K562 (cell line): ENCODE data around the gene YPEL1. TPM values are rescaled to one million over a fixed set of nuclear protein-coding genes. Genes with fewer than 3 reads are reported as not detected.

Experiments
- ASH1L ChIP-seq: fragments of 450-650 bp; IDR thresholded peaks from 2 replicates; pipeline ENCODE4 v1.6.1; 2018; ENCODE audit warnings: borderline replicate concordance, mild to moderate bottlenecking, low read depth; ENCODE audit not compliant: partially characterized antibody
- FOXA3 ChIP-seq, 2 experiments: fragments of 450-650 bp in 1 of 2; sonication (generic) in 1 of 2; formaldehyde crosslinking; IDR thresholded peaks in 1 of 2; conservative IDR thresholded peaks in 1 of 2; 2 replicates each; pipeline versions ENCODE4 v1.4.0 to v1.8.0; 2020 to 2022; ENCODE audit warnings: mild to moderate bottlenecking in 2 of 2, missing genetic modification reagents in 1 of 2
- GTF2F1 ChIP-seq: IDR thresholded peaks from 2 replicates; pipeline ENCODE4 v1.6.1; 2011; ENCODE audit warnings: low read depth, low read length, improper control_type of control experiment
- HIVEP1 ChIP-seq: fragments of 250-450 bp; sonication (Bioruptor Pico); IDR thresholded peaks from 2 replicates; pipeline ENCODE4 v1.4.0; 2020; ENCODE audit warnings: mild to moderate bottlenecking
- ILF3 ChIP-seq: fragments of 450-650 bp; IDR thresholded peaks from 2 replicates; pipeline ENCODE4 v1.6.1; 2018; ENCODE audit warnings: antibody characterized with exemption, mild to moderate bottlenecking, moderate library complexity, borderline replicate concordance
- JUND ChIP-seq, 2 experiments: IDR thresholded peaks; 2 replicates in 1 of 2; 3 replicates in 1 of 2; pipeline ENCODE4 v1.6.1; 2011; ENCODE audit warnings: borderline replicate concordance in 2 of 2, low read depth in 2 of 2, low read length in 2 of 2, improper control_type of control experiment in 1 of 2, missing biosample characterization in 1 of 2, missing genetic modification characterization in 1 of 2, missing genetic modification reagents in 1 of 2
- KLF1 ChIP-seq: fragments of 450-650 bp; IDR thresholded peaks from 2 replicates; pipeline ENCODE4 v1.6.1; 2016; ENCODE audit warnings: missing genetic modification characterization, missing compliant biosample characterization
- MTA1 ChIP-seq: fragments of 450-650 bp; IDR thresholded peaks from 2 replicates; pipeline ENCODE4 v1.6.1; 2017; ENCODE audit warnings: borderline replicate concordance
- NFIC ChIP-seq: fragments of 450-650 bp; IDR thresholded peaks from 2 replicates; pipeline ENCODE4 v1.6.1; 2017; ENCODE audit warnings: mild to moderate bottlenecking, inconsistent platforms
- NFIX ChIP-seq: fragments of 250-450 bp; sonication (Bioruptor Pico); IDR thresholded peaks from 2 replicates; pipeline ENCODE4 v1.4.0; 2020; ENCODE audit warnings: low read depth, mild to moderate bottlenecking, moderate library complexity
- PML ChIP-seq: IDR thresholded peaks from 2 replicates; pipeline ENCODE4 v1.6.1; 2012; ENCODE audit warnings: low read length, inconsistent platforms
- RBM25 ChIP-seq: fragments of 200-400 bp; formaldehyde crosslinking; IDR thresholded peaks from 2 replicates; pipeline ENCODE4 v1.6.1; 2018; ENCODE audit warnings: low read length, low read depth, moderate library complexity; ENCODE audit not compliant: severe bottlenecking
- SMARCA4 ChIP-seq: fragments of 450-650 bp; IDR thresholded peaks from 2 replicates; pipeline ENCODE4 v1.6.1; 2016
- TAL1 ChIP-seq: fragments of 450-650 bp; IDR thresholded peaks from 2 replicates; pipeline ENCODE4 v1.6.1; 2016; ENCODE audit warnings: mild to moderate bottlenecking
- USF2 ChIP-seq: sonication (generic); formaldehyde crosslinking; IDR thresholded peaks from 2 replicates; pipeline ENCODE4 v1.5.0; 2020; ENCODE audit warnings: missing genetic modification reagents
- ZNF175 ChIP-seq: fragments of 200-800 bp; sonication (Bioruptor generic); IDR thresholded peaks from 2 replicates; pipeline ENCODE4 v1.6.1; 2016; ENCODE audit warnings: low read depth, mild to moderate bottlenecking, missing genetic modification characterization, missing compliant biosample characterization
- ZNF445 ChIP-seq: fragments of 250-450 bp; sonication (Bioruptor Pico); IDR thresholded peaks from 2 replicates; pipeline ENCODE4 v1.4.0; 2020; ENCODE audit warnings: low read depth, mild to moderate bottlenecking, moderate library complexity
- ZNF717 ChIP-seq: fragments of 250-450 bp; sonication (Bioruptor Pico); IDR thresholded peaks from 2 replicates; pipeline ENCODE4 v1.5.0; 2021
- polyA plus RNA-seq, 8 experiments: library from polyadenylated mRNA; depleted of rRNA in 4 of 8; stranded (reverse) in 5 of 8; unstranded in 3 of 8; fragments of >200 nt; fragmentation: Nextera tagmentation in 2 of 8; fragmentation: Illumina TruSeq in 1 of 8; extraction: Ambion mirVana in 2 of 8; extraction: Trizol in 1 of 8; gene quantifications; 2 replicates each; pipeline versions ENCODE4 v1.2.1 to v1.2.3, GENCODE V29; 2011 to 2014; ENCODE audit warnings: inconsistent platforms in 1 of 8, missing spikeins in 1 of 8
- total RNA-seq, 7 experiments: library from RNA; depleted of rRNA in 6 of 7; stranded (reverse); fragments of >200 nt in 6 of 7; fragmentation: Illumina TruSeq in 2 of 7; extraction: Trizol in 2 of 7; gene quantifications; 2 replicates each; pipeline versions ENCODE4 v1.2.1 to v1.2.3, GENCODE V29; 2011 to 2021; ENCODE audit warnings: low replicate concordance in 1 of 7
- TF ChIP-seq, protein P1 (sequence below): sonication (generic); formaldehyde crosslinking; IDR thresholded peaks from 2 replicates; pipeline ENCODE4 v1.8.0; 2023; ENCODE audit warnings: missing genetic modification reagents, mild to moderate bottlenecking, borderline replicate concordance
- TF ChIP-seq, protein P2 (sequence below): IDR thresholded peaks from 3 replicates; pipeline ENCODE4 v1.6.1; 2011; ENCODE audit warnings: borderline replicate concordance, mild to moderate bottlenecking; ENCODE audit not compliant: insufficient read length, insufficient read depth

The YPEL1 gene
- total and polyA plus RNA-seq, 9 of the 15 experiments (the other 6 are each of a cell fraction or from before 2014, with no cell fraction given) = 0.07 to 2.2 (median 0.46) TPM

DNA sequence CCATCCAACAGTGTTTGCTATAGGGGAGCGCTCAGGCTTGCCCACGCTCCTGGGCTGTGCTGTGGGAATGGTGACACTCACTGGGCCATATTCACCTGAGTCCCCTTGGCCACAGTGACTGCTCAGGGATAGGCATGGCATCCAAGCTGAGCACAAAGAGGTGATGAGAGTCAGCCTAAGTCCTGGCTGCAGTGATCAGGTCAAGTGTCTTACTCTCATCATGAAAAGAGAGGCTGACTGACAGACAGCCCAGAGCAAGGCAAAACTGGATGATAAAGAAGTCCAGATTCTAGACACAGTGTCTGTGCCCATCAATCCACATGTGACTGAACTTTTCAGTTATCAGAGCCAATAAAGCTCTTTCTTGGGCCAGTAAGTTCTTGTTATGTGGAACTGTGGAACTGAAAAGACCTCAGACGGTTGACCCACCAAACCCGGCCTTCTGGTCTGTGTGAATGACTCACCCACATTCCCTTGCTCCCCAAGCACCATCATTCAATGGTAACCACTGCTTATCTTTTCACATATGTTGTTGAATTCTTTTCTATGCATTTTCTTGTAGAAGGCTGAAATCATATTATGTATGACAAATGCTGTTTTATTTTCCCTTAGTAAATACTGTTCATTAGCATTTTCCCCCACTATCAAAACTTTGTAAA is 43.2 kb upstream of the YPEL1 start (continued):
- TF ChIP-seq, protein P1, sequence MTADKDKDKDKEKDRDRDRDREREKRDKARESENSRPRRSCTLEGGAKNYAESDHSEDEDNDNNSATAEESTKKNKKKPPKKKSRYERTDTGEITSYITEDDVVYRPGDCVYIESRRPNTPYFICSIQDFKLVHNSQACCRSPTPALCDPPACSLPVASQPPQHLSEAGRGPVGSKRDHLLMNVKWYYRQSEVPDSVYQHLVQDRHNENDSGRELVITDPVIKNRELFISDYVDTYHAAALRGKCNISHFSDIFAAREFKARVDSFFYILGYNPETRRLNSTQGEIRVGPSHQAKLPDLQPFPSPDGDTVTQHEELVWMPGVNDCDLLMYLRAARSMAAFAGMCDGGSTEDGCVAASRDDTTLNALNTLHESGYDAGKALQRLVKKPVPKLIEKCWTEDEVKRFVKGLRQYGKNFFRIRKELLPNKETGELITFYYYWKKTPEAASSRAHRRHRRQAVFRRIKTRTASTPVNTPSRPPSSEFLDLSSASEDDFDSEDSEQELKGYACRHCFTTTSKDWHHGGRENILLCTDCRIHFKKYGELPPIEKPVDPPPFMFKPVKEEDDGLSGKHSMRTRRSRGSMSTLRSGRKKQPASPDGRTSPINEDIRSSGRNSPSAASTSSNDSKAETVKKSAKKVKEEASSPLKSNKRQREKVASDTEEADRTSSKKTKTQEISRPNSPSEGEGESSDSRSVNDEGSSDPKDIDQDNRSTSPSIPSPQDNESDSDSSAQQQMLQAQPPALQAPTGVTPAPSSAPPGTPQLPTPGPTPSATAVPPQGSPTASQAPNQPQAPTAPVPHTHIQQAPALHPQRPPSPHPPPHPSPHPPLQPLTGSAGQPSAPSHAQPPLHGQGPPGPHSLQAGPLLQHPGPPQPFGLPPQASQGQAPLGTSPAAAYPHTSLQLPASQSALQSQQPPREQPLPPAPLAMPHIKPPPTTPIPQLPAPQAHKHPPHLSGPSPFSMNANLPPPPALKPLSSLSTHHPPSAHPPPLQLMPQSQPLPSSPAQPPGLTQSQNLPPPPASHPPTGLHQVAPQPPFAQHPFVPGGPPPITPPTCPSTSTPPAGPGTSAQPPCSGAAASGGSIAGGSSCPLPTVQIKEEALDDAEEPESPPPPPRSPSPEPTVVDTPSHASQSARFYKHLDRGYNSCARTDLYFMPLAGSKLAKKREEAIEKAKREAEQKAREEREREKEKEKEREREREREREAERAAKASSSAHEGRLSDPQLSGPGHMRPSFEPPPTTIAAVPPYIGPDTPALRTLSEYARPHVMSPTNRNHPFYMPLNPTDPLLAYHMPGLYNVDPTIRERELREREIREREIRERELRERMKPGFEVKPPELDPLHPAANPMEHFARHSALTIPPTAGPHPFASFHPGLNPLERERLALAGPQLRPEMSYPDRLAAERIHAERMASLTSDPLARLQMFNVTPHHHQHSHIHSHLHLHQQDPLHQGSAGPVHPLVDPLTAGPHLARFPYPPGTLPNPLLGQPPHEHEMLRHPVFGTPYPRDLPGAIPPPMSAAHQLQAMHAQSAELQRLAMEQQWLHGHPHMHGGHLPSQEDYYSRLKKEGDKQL (CRISPR knock-in tag) = no peak
- peak; percentile 14; the same call in 1 of the 2 replicates for TF ChIP-seq PML
- TF ChIP-seq ASH1L = no peak
- TF ChIP-seq NFIX (CRISPR knock-in tag) = no peak
- TF ChIP-seq, protein P2, sequence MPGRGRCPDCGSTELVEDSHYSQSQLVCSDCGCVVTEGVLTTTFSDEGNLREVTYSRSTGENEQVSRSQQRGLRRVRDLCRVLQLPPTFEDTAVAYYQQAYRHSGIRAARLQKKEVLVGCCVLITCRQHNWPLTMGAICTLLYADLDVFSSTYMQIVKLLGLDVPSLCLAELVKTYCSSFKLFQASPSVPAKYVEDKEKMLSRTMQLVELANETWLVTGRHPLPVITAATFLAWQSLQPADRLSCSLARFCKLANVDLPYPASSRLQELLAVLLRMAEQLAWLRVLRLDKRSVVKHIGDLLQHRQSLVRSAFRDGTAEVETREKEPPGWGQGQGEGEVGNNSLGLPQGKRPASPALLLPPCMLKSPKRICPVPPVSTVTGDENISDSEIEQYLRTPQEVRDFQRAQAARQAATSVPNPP = no peak
- no peak for TF ChIP-seq TAL1
- no peak for TF ChIP-seq MTA1
- no peak for TF ChIP-seq ILF3
- TF ChIP-seq ZNF445 (CRISPR knock-in tag) = no peak
- no peak for TF ChIP-seq USF2
- 0 out of 2 replicates have a peak, but pooled peaks have one; percentile 22 for TF ChIP-seq ZNF717 (CRISPR knock-in tag)
- TF ChIP-seq ZNF175 (CRISPR knock-in tag) = no peak
- TF ChIP-seq KLF1 (tag) = no peak
- peak in 1 of 2 experiments; percentile 49; a peak in 1 of 4 replicates for TF ChIP-seq FOXA3 (CRISPR knock-in tag; conservative IDR thresholded peaks at IDR 0.05 in 1 of 2, IDR thresholded peaks at IDR 0.05 in 1 of 2)
- TF ChIP-seq JUND (IDR thresholded peaks at IDR 0.05; ENCODE audit: borderline replicate concordance, low read depth, low read length) = peak; percentile 97
- TF ChIP-seq JUND (tag; IDR thresholded peaks at IDR 0.05; ENCODE audit: borderline replicate concordance, low read depth, low read length) = no peak
- TF ChIP-seq NFIC = no peak
- no peak for TF ChIP-seq SMARCA4
- TF ChIP-seq RBM25 = no peak
- TF ChIP-seq HIVEP1 = no peak
- TF ChIP-seq GTF2F1 = peak; percentile 78; the same call in 1 of the 2 replicates
